Hematopoietic multipotent progenitor cell treated with erythropoietin and hydrocortisone succinate and interleukin-3 and kit ligand, for 8 days (in vitro differentiated cells): Measurements from ENCODE around the gene HNRNPH1.
A peak's percentile ranks its signal among the peaks of the same experiment; 100 is the strongest.

Experiments
- DNase-seq: peaks from one replicate; pipeline ENCODE4 v3.0.0-alpha.2; 2015

HNRNPH1 gene

DNA sequence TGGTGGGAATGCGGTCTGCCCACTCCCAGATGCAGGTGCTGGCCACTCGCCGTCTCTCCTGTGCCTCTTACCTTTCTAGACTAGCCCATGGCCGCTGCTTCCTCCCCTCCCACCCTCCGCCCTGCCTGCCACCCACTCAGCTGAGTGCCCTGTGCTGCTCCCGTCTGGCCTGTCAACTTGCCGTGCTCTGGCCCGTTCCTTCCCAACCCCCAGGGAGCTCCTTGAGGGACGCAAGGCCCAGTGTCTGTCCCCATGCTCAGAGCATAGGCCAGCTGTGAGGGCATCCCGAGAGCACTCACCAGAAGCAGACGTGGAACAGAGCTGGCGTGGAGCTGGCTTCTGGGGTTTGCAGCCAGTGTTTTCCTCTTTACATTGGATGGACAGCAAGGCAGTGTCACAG, 20.2 kb downstream of the HNRNPH1 start:
- no peak for DNase-seq

DNA sequence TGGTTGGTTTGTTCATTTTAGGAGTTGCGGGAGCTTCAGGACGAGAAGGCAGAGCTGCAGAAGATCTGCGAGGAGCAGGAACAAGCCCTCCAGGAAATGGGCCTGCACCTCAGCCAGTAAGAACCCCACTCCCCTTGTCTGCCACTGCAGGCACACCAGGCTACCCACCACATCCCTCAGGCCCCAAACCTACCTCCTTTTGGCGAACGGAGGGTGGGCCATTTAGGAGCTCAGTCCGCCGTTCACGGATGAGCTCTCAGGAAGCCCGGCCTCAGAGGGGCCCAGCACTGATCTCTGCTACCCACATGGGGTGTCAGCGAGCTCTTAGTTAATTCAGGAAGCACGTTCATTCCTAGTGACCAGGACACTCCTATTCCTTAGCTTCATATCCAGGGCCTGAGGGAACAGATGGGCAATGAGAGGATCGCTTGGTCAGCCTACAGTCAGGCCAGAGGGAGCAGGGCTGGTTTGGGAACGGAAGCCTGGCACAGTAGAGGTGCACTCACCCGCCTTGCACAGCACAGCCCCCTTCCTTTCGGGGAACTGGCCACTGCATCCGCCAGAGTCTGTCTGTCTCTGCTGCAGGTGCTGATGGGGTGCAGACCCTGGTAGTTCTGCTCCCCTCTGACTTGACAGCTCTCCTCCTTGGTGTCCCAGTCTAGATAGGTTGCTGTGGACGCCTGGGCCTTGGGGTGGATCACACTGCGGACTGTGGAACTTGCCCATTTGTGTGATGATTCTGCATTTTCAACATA, 21.4 kb downstream of the HNRNPH1 start:
- DNase-seq: no peak

DNA sequence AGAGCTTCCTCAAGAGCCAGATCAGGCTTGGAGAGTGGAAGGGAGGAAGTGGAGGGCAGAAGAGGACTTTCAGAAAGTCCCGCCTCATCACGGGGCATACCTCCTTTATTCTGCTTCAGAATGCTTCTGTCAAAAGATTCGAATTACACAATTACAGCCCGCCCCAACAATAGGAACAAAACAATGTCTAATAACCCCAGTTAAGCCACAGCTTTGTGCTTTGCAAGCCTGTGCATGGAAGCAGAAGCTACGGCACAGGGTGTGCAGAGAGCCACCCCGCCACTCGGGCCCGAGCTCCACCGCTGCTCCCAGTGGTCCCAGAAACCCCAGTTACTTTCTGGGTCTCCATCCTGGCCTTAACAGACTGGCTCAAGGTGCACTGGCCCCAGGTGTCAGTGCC, 23.5 kb downstream of the HNRNPH1 start:
- DNase-seq: no peak

DNA sequence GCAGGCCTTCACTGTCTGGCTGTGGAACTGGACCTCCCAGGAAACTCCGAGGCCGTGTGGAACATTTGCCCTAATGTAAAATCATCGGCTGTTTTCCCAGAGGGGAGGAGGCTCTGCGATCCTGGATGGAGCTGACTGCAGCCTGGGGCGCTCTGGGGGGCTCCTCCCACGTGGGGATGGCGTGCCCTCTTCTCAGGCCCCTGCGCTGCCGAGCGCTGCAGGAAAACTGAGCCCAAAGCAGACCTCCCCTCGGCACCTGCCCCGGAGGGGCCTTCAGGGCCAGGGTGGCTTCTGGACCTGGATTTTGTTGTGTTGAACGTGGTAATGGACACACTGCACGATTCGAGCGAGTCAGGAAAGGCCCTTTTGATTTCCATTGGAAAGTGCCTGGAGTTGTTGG, 23.9 kb downstream of the HNRNPH1 start:
- DNase-seq: no peak

DNA sequence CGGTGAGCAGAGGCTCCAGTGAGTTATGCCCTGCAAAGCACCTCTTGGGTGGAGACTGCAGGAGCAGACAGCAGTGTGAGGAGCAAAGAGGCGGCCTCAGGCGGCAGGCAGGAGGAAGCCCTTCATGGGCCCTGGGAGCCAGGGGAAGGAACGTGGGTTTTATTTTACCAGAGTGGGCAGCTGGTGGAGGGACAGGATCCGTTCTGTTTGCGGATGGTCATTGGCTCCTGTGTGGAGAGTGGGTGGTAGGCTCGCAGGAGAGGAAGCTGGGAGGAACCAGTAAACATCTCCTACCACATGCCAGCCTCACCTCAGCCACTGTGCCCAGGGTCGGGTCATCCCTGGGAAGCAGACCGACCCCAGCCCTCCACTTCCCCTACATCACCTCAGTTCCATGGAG, 24.4 kb downstream of the HNRNPH1 start:
- no peak for DNase-seq

DNA sequence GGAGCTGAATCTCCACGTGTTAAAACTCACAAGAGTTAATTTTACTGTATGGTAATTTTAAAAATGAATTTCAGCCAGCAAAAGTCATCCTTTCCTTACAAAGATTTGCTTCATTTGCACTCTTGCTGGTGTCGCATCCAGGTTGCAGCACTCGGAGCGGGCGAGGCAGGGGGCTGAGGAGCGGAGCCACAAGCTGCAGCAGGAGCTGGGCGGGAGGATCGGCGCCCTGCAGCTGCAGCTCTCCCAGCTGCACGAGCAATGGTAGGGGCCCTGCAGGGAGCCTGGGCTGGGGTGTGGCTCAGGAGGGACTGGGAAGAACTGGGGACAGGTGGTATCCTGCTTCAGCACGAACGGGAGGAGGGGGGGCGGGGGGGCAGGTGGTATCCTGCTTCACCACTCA, 27.1 kb downstream of the HNRNPH1 start:
- DNase-seq: no peak

DNA sequence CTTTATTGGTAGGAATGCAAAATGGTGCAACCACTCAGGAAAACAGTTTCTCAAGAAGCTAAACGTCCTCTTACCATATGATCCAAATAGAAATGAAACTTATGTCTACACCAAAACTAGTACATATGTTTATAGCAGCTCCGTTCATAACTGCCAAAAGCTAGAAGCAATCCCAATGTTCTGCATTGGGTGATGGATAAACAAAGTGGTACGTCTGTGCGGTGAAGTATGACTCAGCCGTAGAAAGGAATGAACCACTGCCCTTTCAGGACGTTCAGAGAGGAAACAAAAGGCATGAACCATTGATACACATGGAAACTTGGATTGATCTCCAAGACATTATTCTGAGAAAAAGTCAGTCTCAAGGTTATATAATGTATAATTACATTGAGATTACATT, 27.6 kb downstream of the HNRNPH1 start:
- no peak for DNase-seq

DNA sequence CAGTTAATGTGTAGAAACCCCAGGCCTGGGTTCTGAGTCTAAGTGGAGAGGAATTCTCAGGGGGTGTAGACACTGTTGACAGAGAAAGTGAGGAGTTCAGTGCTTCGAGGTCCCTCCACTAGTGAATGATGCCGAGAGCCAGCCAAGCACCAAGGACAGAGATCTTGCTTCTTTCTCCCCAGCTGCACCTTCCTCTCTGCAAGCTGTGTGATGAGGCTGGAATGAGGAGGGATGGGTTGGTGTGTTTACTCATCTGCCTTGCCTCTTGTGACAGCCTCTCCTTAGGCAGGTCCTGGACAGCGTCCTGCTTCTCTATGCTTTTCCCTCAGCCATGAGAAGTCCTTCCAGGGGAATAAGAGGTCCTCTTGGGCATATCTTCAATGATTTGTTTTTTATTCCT, 35.3 kb downstream of the HNRNPH1 start:
- no peak for DNase-seq

DNA sequence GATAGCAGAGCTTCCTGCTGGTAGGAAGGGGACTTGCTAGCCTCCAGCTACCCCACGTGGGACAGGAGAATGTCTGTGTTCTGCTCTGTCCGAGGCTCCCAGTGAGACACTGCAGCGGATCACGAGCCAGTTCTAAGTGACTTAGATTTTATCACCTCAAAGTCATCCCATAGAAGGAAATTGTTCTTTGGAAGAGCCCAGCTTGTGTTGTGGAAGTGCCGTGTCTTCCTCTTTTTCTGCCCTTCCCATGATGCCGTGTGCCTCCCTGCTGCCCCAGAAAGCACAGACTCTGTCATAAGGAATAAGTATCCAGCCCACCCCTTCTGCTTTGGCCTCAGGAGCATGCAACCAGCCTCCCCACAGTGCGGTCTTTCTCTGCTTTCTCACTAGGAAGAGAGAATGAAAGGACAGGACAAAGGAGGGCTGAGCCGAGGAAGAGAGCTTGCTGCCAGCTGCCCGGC, 37.5 kb downstream of the HNRNPH1 start:
- no peak for DNase-seq

DNA sequence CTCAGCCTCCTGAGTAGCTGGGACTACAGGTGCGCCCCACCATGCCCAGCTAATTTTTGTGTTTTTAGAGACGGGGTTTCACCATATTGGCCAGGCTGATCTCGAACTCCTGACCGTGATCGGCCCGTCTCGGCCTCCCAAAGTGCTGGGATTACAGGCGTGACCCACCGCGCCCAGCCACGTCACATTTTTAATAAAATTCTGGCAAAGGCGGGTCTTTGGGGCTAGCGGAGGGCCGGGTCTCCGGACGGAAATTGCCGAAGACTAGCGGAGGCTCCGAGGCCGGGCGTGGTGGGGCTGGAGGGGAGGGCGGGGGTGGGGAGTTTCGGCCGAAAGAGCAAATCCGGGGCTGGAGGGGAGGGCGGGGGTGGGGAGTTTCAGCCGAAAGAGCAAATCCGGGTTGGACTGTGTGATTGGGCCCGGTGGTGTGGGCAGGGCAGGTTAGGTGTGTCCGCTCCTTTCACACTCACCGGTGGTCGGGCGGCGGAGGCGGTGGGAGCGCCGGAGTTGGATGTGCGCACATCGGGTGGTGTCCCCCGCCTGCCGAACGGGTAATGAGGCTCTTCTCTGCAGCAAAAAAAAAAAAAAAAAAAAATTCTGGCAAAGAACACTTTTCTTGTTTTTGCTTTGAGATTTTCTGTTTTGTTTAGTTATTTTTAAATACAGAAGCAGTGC, 46.0 kb downstream of the HNRNPH1 start:
- no peak for DNase-seq

DNA sequence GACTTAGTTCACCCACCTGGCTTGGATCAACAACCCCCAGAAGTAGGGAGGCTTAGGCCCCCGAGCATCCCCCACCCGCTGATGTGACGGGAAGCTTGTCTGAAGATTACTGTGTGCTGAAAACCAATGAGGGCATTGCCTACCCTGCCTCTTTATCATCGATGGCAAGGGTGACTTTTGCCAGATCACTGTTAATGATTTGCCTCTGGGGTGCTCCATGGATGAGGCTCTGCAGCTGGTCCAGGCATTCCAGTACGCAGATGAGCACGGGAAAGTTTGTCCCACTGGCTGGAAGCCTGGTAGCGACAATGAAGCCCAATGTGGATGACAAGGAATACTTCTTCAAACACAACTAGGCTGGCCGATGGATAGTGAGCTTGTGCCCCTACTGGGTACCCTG, 51.1 kb downstream of the HNRNPH1 start:
- DNase-seq: no peak

DNA sequence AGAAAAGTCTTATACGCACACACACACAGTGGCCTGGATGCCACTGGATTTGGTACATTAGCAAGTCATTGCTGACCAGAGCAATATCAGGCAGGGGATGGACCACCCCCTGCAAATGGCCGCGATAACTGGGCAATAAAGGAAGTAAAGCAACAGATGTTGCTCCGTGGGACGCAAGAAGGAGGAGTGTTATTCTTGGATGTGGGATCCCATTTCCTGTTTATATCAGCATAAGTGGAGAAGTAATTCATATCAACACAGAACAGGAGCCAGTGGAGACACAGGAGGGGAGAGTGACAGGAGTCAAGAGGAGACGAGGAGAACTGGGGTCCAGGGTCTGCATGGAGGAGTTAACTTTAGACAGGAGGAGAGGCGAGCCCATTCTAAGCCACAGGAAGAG, 54.8 kb downstream of the HNRNPH1 start:
- DNase-seq: peak; percentile 56

DNA sequence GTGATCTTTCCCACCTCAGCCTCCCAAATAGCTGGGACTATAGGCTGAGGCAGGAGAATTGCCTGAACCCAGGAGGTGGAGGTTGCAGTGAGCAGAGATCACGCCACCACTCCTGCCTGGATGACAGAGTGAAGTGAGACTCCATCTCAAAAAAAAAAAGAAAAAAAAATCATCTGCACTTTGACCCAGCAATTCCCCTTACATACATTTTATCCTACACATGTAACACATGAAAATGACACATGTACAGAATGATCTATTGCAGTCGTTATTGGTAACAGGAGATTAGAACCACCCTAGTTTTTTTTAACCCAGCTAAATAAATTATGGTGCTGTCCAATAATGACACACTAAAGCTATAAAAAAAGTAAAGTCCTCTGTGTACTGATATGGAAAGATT, 58.9 kb downstream of the HNRNPH1 start:
- no peak for DNase-seq
